Glomerular visceral epithelial cell (primary cell): Measurements from ENCODE around the gene PEX19.

ENCODE experiments used
- DNase-seq: peaks from one replicate; pipeline ENCODE4 v3.0.0-alpha.2; 2016; ENCODE audit errors: extremely low spot score

The PEX19 gene

DNA sequence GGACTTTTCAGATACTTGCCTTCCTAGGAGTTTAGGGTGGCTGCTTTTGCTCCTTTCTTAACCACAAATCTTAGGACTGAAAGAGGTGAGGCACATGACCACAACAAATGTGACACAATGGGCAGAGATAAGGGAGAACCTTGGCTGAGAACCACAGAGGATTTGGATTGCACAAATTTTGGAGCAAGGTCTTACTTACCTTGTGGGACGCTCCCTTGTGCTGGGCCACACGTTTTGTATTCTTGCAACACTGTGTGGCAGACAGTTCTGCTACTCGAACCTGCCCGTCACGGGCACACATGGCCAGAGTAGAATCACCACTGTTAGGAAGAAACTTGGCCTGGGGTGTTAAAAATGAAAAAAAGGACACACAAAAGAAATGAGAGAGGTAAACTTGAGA, 46.5 kb downstream of the PEX19 start:
- no peak for DNase-seq

- DNase-seq = no peak
These were observed 47.4 kb downstream of the PEX19 start for GRCh38 chr1:160237558-160237957.

DNA sequence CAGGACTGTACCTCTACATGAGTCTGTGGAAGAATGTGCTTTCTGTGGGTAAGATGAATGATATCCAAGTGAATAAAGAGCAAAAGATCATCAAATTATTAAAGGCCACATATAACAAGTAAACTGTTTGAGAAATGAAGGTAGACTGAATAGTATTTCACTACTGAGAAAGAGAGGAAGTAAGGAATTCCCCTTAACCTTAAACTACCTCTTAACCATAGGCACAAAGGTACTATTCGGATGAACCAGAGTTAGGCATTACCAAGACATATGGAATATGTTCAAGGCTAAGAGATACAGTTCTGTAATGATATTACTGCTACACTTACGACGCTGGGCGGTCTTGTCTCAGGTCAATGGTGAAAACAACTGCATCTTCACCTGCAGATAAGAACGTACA, 48.1 kb downstream of the PEX19 start:
- no peak for DNase-seq

- no peak for DNase-seq
These were observed 52.0 kb downstream of the PEX19 start for GRCh38 chr1:160232911-160233310.

DNA sequence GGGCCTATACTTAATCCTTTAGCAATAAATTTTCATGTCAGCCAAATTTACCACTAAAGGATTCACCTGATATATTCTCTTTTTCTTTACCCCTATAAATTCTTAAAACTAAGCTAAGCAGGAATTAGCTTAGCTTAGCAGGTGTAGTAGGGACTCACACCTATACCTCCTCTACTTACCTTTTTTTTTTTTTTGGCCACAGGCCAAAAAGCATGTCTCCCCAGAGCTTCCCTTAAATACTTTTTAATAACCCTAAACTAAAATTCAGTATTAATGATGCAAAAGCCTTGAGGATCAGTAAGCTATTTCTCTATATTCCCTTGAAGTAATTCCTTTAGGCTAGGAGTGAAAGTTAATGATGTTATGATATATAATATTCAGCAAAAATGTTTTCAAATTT, 56.5 kb downstream of the PEX19 start:
- no peak for DNase-seq

DNA sequence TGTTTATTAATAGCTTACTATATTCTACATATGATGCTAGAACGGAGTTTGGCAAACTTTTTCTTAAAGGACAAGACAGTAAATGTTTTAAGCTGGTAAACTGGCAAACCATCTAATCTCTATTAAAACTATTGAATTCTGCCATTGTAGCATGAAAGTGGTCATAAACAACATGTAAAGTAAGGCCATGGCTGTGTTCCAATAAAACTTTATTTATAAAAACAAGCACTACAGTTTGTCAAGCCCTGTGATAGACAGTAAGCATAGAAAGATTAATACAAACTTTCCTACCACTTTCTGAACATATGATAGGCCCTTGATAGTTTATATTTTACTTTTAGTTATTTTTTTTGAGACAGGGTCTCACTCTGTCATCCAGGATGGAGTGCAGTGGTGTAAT, 57.4 kb downstream of the PEX19 start:
- DNase-seq = no peak

DNA sequence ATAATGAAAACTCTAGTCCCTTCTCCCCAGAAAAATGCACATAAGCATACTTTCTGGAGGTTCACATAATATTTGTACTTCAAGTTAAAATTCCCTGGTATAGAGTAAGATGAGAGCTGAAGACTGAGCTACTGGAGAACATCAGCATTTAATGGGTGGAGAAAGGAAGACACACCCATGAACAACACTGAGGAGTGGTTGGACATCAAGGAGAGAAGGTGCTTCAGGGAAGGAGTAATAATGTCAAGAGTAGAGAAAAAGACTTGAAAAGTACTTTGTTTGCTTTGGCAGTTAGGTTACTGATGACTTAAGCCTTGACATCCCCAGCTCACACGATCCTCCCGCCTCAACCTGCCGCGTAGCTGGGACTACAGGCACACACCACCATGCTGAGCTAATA, 57.9 kb downstream of the PEX19 start:
- DNase-seq = no peak
